Vagina (tissue), 2 donors: ENCODE data around the gene LGMN. TPM values are rescaled to one million over a fixed set of nuclear protein-coding genes. Genes with fewer than 3 reads are reported as not detected.
"Not testable (repeated sequence)": the region's sequence is repeated elsewhere in the genome, so short reads cannot be mapped to it uniquely, and the experiment has no call there.

ENCODE experiments used
- DNase-seq, 2 donors: peaks; one replicate each; pipeline ENCODE4 v3.0.0-alpha.2; 2017; ENCODE audit errors: extremely low spot score in 2 of 2
- H3K27ac ChIP-seq: fragments of 200-600 bp; sonication (generic); one replicate; pipeline ENCODE4 v1.5.1; 2019
- H3K27me3 ChIP-seq: fragments of 200-600 bp; sonication (generic); one replicate; pipeline ENCODE4 v1.5.1; 2019
- H3K36me3 ChIP-seq, 2 donors: fragments of 200-600 bp; sonication (generic); one replicate each; pipeline ENCODE4 v1.5.1; 2017 to 2019
- H3K4me1 ChIP-seq: fragments of 200-600 bp; sonication (generic); one replicate; pipeline ENCODE4 v1.5.1; 2019
- H3K4me3 ChIP-seq, 2 donors: fragments of 200-600 bp; sonication (generic); 1 replicate in 1 of 2; 2 replicates in 1 of 2; pipeline ENCODE4 v1.5.1; 2016 to 2019
- H3K9me3 ChIP-seq: fragments of 200-600 bp; sonication (generic); one replicate; pipeline ENCODE4 v1.5.1; 2019
- CTCF ChIP-seq, 3 experiments: fragments of 450-650 bp in 2 of 3; fragments of 200-600 bp in 1 of 3; sonication (generic) in 1 of 3; IDR thresholded peaks; one replicate each; pipeline ENCODE4 v1.5.1; 2017 to 2019; ENCODE audit warnings: antibody characterized with exemption in 3 of 3, mild to moderate bottlenecking in 2 of 3, moderate library complexity in 2 of 3
- POLR2A ChIP-seq, 2 donors: fragments of 450-650 bp; IDR thresholded peaks; one replicate each; pipeline ENCODE4 v1.6.1; 2017; ENCODE audit warnings: antibody characterized with exemption in 2 of 2, mild to moderate bottlenecking in 2 of 2, moderate library complexity in 2 of 2
- POLR2AphosphoS5 ChIP-seq, 2 donors: sonication (generic); formaldehyde crosslinking; IDR thresholded peaks; one replicate each; pipeline ENCODE4 v1.9.0; 2017; ENCODE audit warnings: antibody characterized with exemption in 2 of 2, mild to moderate bottlenecking in 2 of 2, low read depth in 1 of 2; ENCODE audit not compliant: insufficient read depth in 1 of 2
- intact Hi-C: fragments of 100-400 bp; cut with DNase I; formaldehyde crosslinking; loops from one replicate; pipeline ENCODE4 v1.15.1; 2023
- total RNA-seq: library from RNA; depleted of rRNA; stranded (reverse); fragments of >200 nt; gene quantifications from one replicate; pipeline ENCODE4 v1.2.3, GENCODE V29; 2016

LGMN gene
- total RNA-seq, 1 donor from 2014 or later = 61.6 TPM

DNA sequence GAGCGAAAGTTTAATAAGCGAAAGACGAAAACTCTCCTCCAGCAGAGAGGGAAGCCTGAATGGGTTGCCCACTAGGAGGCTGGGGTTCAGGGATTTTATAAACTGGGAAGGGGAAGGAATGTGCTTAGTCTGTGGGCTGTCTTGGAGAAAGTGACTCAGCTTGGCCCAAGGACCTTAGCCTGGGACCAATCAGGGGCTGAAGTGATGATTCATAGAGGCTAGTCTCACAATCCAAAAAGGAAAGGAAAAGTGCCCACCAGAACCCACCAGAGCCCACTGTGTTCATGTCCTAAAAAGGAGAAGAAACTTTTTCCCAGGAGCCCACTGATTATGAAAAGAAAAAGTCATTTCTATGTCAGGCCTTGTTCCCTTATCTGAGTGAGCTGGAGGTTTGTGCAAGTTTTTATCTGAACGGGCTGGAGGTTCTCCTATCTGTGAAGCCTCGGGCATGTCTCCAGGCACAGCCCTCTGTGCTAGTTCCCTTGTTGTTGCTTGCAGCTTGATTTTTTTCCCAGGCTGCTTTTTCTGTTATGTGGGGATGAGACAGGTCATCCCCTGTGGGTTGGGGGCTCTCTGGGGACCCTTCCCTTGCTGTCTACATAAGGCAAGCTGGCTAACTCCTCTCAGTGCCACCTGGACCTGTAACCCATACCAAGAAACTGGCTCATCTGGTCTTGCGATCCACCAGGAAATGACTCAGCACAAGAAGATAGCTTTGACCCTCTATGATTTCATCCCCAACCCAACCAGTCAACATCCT is 37.4 kb upstream of the LGMN start:
- TF ChIP-seq CTCF (IDR thresholded peaks at IDR 0.05) (no peak), POLR2AphosphoS5 (IDR thresholded peaks at IDR 0.05; ENCODE audit: insufficient read depth in 1 of 2, low read depth in 1 of 2) (no peak), POLR2A (IDR thresholded peaks at IDR 0.05) (no peak)
- Histone ChIP-seq H3K4me1 (no peaks in the 10 kb centered on the region), H3K27me3 (no peaks in the 10 kb centered on the region), H3K9me3 (no peaks in the 10 kb centered on the region), H3K4me3 (no peak overlapping the region), H3K36me3 (no peaks in the 10 kb centered on the region), H3K27ac (peak overlapping the region; percentile 38)
- intact Hi-C loops = loop anchor here (10.0 kb wide), 2 partner anchors 71 to 101 kb away; no protein-coding TSS in a partner anchor
- DNase-seq = no peak

- no peak overlapping the region for H3K27ac ChIP-seq
- intact Hi-C loops = loop anchor here (10.0 kb wide), 2 partner anchors 69 to 99 kb away; no protein-coding TSS in a partner anchor
- no peak for DNase-seq
- no peaks in the 10 kb centered on the region for H3K27me3 ChIP-seq
- H3K4me1 ChIP-seq = no peaks in the 10 kb centered on the region
- H3K9me3 ChIP-seq = no peaks in the 10 kb centered on the region
- TF ChIP-seq POLR2A (IDR thresholded peaks at IDR 0.05) (no peak), POLR2AphosphoS5 (IDR thresholded peaks at IDR 0.05; ENCODE audit: insufficient read depth in 1 of 2, low read depth in 1 of 2) (peak in 1 of 2 donors; percentile 67), CTCF (IDR thresholded peaks at IDR 0.05) (peak; percentile 28 to 78 (median 48))
- no peaks in the 10 kb centered on the region for H3K36me3 ChIP-seq
- H3K4me3 ChIP-seq = no peak overlapping the region
Observed at GRCh38 chr14:92783813-92784431, 35.5 kb upstream of the LGMN start.

- intact Hi-C loops = loop anchor here (10.0 kb wide), 2 partner anchors 67 to 97 kb away; no protein-coding TSS in a partner anchor
- Histone ChIP-seq H3K9me3 (no peaks in the 10 kb centered on the region), H3K36me3 (no peaks in the 10 kb centered on the region), H3K4me1 (no peaks in the 10 kb centered on the region), H3K27me3 (no peaks in the 10 kb centered on the region), H3K4me3 (no peak overlapping the region), H3K27ac (no peak overlapping the region)
- DNase-seq = no peak
- TF ChIP-seq POLR2A (IDR thresholded peaks at IDR 0.05) = no peak
- no peak for TF ChIP-seq POLR2AphosphoS5 (IDR thresholded peaks at IDR 0.05; ENCODE audit: insufficient read depth in 1 of 2, low read depth in 1 of 2)
- no peak for TF ChIP-seq CTCF (IDR thresholded peaks at IDR 0.05)
Observed at GRCh38 chr14:92781350-92781749, 32.9 kb upstream of the LGMN start.

- peak in 1 of 2 donors; percentile 47 for DNase-seq
- no peaks in the 10 kb centered on the region for H3K4me1 ChIP-seq
- H3K27me3 ChIP-seq = no peaks in the 10 kb centered on the region
- no peaks in the 10 kb centered on the region for H3K9me3 ChIP-seq
- H3K36me3 ChIP-seq = no peaks in the 10 kb centered on the region
- H3K27ac ChIP-seq = no peak overlapping the region
- intact Hi-C loops = loop anchor here (10.0 kb wide), 2 partner anchors 66 to 96 kb away; no protein-coding TSS in a partner anchor
- H3K4me3 ChIP-seq = no peak overlapping the region
- TF ChIP-seq POLR2AphosphoS5 (IDR thresholded peaks at IDR 0.05; ENCODE audit: insufficient read depth in 1 of 2, low read depth in 1 of 2) = no peak
- TF ChIP-seq POLR2A (IDR thresholded peaks at IDR 0.05) = no peak
- no peak for TF ChIP-seq CTCF (IDR thresholded peaks at IDR 0.05)
Observed at GRCh38 chr14:92780444-92781232, 32.2 kb upstream of the LGMN start.

DNA sequence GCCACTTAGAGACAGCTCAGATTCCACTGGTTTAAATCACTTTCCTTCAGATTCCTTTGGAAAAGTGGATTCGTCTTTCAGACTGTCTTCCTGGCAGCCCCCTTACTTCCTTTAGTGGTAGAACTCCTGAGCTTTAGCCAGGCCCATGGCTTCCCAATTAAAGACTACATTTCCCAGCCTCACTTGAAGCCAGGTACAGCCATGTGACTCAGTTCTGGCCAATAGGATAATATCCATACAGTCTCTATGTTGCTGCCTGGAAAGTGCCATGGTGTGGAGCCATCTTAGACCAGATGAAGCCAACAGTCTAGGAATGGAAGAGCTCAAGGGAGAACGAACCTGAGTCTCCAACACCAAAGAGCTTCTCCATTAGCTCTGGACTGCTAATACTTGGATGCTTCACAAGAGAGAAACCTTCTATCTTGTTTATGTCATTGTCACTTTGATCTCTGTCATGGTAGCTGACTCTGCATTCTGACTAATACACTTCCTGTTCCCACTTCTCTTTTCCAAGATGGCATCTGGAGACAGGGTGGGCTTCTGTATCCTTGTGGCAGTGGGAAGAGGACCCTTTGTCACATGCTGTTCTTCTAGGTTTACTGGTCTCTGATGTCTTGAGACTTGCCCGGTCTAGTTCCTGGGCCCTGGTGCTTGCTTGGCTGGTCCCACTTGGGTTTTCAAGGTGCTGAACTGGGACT is 30.6 kb upstream of the LGMN start:
- H3K36me3 ChIP-seq, H3K4me3 ChIP-seq, intact Hi-C loops, H3K27ac ChIP-seq, H3K27me3 ChIP-seq, DNase-seq, H3K9me3 ChIP-seq, H3K4me1 ChIP-seq: not testable (repeated sequence)

GRCh38 chr14:92775292-92775691 is 26.9 kb upstream of the LGMN start:
- intact Hi-C loops, H3K9me3 ChIP-seq, H3K4me1 ChIP-seq, H3K36me3 ChIP-seq, H3K27me3 ChIP-seq, H3K4me3 ChIP-seq, H3K27ac ChIP-seq, DNase-seq: not testable (repeated sequence)
